Psoas muscle (tissue), 8 donors: ENCODE results near the gene ZNF385C. TPM values are rescaled to one million over a fixed set of nuclear protein-coding genes. Genes with fewer than 3 reads are reported as not detected.
"Not testable (repeated sequence)": the region's sequence is repeated elsewhere in the genome, so short reads cannot be mapped to it uniquely, and the experiment has no call there.

Experiments
- ATAC-seq, 4 donors: fragments of 200-7000 bp; cut with Tn5 transposase; one replicate each; pipeline ENCODE4 v1.9.1; 2020; ENCODE audit warnings: moderate library complexity in 3 of 4, mild to moderate bottlenecking in 2 of 4
- DNase-seq, 2 donors: peaks; one replicate each; pipeline ENCODE4 v3.0.0-alpha.2; 2020
- H3K27ac ChIP-seq: fragments of 200-600 bp; one replicate; pipeline ENCODE4 v1.8.0; 2022
- H3K27me3 ChIP-seq, 3 donors: fragments of 200-600 bp in 1 of 3; one replicate each; pipeline versions ENCODE4 v1.6.1 to v1.8.0; 2013 to 2022; ENCODE audit warnings: low read length in 2 of 3, mild to moderate bottlenecking in 2 of 3, moderate library complexity in 1 of 3; ENCODE audit not compliant: insufficient read depth in 3 of 3
- H3K36me3 ChIP-seq, 2 donors: fragments of 200-600 bp in 1 of 2; one replicate each; pipeline versions ENCODE4 v1.6.1 to v1.8.0; 2013 to 2022; ENCODE audit warnings: low read depth in 1 of 2, mild to moderate bottlenecking in 1 of 2, moderate library complexity in 1 of 2; ENCODE audit not compliant: insufficient read depth in 1 of 2
- H3K4me1 ChIP-seq: fragments of 200-600 bp; one replicate; pipeline ENCODE4 v1.8.0; 2022
- H3K4me3 ChIP-seq: fragments of 200-600 bp; one replicate; pipeline ENCODE4 v1.8.0; 2022; ENCODE audit warnings: mild to moderate bottlenecking
- H3K9me3 ChIP-seq: fragments of 200-600 bp; one replicate; pipeline ENCODE4 v1.8.0; 2022
- WGBS, 3 donors: extraction: QIAGEN DNeasy Blood & Tissue Kit; methylation state at CpG; one replicate each; pipeline versions ENCODE4 v1.1.6 to v1.1.7; 2013; 5-methylcytosine and 5-hydroxymethylcytosine counted together
- intact Hi-C, 2 donors: fragments of 100-400 bp; cut with DNase I; formaldehyde crosslinking; loops; one replicate each; pipeline versions ENCODE4 v1.11.0 to v1.14.2; 2022
- polyA plus RNA-seq, 3 donors: library from polyadenylated mRNA; stranded (reverse); fragments of 200-250 nt; gene quantifications; one replicate each; pipeline ENCODE4 v1.2.3, GENCODE V29; 2013
- total RNA-seq, 4 donors: library from RNA; stranded (reverse); fragmentation: NEBNext Ultra II Directional in 2 of 4; extraction: Animal tissue kit (Norgen Biotek cat#: 25700) in 2 of 4; gene quantifications; one replicate each; pipeline versions ENCODE4 v1.2.1 to v1.2.4, GENCODE V29; 2021 to 2023
- TF ChIP-seq, protein P1 (sequence below): fragments of 200-600 bp; IDR thresholded peaks from one replicate; pipeline ENCODE4 v1.8.0; 2022; ENCODE audit warnings: antibody characterized with exemption
- donor health status: healthy with polysubstance abuse.
- donor health status: DM: no; HTN: no; CAD: no; lungs with moderate emphysema.
- donor health status: Bipolar disorder and iron deficiency.
- donor health status: healthy.
- donor health status: DM: yes; HTN: yes; CAD: no.
- donor health status: DM: no; HTN: no; CAD: no.
- donor health status: DM: no; HTN: no; CAD: no.
- donor health status: DM: yes; HTN: yes; CAD: no.

The ZNF385C gene
- total and polyA plus RNA-seq, 7 donors = 0.22 to 9.2 (median 0.50) TPM

DNA sequence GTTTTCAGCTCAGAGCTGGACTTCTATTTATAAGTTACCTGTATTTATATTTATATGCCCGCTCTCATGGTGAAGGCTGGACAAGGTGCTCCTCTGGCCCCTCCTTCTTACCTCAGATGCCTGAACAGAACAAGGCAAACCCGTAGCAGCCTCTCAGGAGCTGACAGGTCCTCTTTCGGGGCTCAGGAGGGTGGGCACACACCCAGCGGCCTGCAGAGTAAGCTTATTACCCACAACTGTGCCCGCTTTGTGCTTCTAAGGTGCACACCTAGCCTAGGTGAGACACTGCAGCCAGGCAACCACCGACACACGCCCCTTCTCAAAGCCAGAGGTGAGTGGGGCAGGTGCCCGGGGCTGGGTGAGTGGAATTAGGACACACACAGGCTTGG is 73.1 kb downstream of the ZNF385C start:
- WGBS, 3 donors = 63 to 73% (median 66%) methylated on average over 8 of the region's 8 CpGs
- ATAC-seq (peak in 1 of 4 donors; percentile 1), DNase-seq (no peak)
- H3K27me3 ChIP-seq = no peaks in the 10 kb centered on the region
- peaks cover 10 to 30% of the 10 kb centered on the region in 2 donors for H3K36me3 ChIP-seq
- TF ChIP-seq, protein P1, sequence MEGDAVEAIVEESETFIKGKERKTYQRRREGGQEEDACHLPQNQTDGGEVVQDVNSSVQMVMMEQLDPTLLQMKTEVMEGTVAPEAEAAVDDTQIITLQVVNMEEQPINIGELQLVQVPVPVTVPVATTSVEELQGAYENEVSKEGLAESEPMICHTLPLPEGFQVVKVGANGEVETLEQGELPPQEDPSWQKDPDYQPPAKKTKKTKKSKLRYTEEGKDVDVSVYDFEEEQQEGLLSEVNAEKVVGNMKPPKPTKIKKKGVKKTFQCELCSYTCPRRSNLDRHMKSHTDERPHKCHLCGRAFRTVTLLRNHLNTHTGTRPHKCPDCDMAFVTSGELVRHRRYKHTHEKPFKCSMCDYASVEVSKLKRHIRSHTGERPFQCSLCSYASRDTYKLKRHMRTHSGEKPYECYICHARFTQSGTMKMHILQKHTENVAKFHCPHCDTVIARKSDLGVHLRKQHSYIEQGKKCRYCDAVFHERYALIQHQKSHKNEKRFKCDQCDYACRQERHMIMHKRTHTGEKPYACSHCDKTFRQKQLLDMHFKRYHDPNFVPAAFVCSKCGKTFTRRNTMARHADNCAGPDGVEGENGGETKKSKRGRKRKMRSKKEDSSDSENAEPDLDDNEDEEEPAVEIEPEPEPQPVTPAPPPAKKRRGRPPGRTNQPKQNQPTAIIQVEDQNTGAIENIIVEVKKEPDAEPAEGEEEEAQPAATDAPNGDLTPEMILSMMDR = no peak
- intact Hi-C loops = loop anchor here (2.0 to 5.0 kb wide), 4 partner anchors 37 to 90 kb away; partner anchors contain the start of gene ZNF385C (in 1 of the 2)
- peak overlapping the region; percentile 65 for H3K27ac ChIP-seq
- H3K4me3 ChIP-seq = no peak overlapping the region
- H3K4me1 ChIP-seq = peaks cover 27% of the 10 kb centered on the region
- no peaks in the 10 kb centered on the region for H3K9me3 ChIP-seq

DNA sequence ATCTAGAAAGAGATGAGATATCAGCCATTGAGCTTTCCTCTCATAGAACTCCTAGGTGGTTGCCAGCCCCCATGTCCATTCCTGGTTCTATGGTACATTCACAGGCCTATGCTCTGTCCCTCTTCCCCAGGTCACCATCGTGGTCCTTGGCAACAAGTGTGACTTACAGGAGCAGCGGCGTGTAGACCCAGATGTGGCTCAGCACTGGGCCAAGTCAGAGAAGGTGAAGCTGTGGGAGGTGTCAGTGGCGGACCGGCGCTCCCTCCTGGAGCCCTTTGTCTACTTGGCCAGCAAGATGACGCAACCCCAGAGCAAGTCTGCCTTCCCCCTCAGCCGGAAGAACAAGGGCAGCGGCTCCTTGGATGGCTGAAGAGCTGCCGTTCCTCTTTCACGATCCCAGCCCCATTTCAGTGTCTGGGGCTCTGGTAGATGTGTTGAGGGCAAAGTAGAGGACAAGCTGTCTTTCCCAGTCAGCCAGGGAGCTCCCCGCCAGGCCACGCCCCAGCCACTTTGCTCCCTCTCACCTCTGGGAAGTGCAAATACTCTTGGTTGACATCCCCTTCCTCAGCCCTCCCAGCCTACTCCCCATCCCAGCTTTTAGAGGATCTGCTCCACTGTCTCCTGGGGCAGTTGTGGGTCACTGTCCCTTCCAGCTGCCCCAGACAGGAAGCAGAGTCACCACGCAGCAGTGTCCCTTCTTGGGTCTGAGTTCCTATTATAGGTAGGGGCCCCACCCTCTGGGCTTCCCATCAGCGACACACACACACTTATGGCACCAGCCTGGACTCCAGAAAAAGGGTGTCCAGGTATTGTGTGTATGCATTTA is 74.5 kb downstream of the ZNF385C start:
- DNase-seq (peak in 1 of 2 donors; percentile 30), ATAC-seq (no peak)
- H3K27me3 ChIP-seq = no peaks in the 10 kb centered on the region
- H3K27ac ChIP-seq = peak overlapping the region; percentile 65
- peaks cover 27% of the 10 kb centered on the region for H3K4me1 ChIP-seq
- H3K36me3 ChIP-seq = peaks cover 10 to 30% of the 10 kb centered on the region in 2 donors
- 71 to 76% (median 75%) methylated on average over 15 of the region's 15 CpGs for WGBS, 3 donors
- intact Hi-C loops = loop anchor here (1.0 to 2.0 kb wide), 3 partner anchors 77 to 93 kb away; no protein-coding TSS in a partner anchor
- TF ChIP-seq, protein P1 = no peak
- no peaks in the 10 kb centered on the region for H3K9me3 ChIP-seq
- H3K4me3 ChIP-seq = no peak overlapping the region

DNA sequence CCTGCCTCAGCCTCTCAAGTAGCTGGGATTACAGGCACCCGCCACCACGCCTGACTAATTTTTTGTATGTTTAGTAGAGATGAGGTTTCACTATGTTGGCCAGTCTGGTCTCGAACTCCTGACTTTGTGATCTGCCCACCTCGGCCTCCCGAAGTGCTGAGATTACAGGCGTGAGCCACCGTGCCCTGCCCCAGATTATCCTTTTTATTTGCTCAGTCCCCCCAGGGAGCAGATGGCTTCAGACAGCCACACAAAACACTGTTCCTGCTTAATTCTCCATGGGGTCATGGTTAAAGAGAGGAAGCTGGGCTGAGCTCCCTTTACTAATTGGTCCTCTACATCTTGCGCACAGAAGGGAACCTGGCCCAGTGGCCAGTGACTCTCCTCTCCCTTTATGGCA is 77.4 kb downstream of the ZNF385C start:
- H3K27me3 ChIP-seq, ATAC-seq, DNase-seq, H3K9me3 ChIP-seq: not testable (repeated sequence)
- intact Hi-C loops = loop anchor here in 1 of 2 donors (1.0 kb wide), 1 partner anchor 96 kb away; no protein-coding TSS in a partner anchor
- peaks cover 41% of the 10 kb centered on the region for H3K4me1 ChIP-seq
- peaks cover 10 to 30% of the 10 kb centered on the region in 2 donors for H3K36me3 ChIP-seq
- 52 to 63% (median 53%) methylated on average over 8 of the region's 8 CpGs for WGBS, 3 donors
- H3K27ac ChIP-seq = peak overlapping the region; percentile 94
- H3K4me3 ChIP-seq = peak overlapping the region; percentile 94

DNA sequence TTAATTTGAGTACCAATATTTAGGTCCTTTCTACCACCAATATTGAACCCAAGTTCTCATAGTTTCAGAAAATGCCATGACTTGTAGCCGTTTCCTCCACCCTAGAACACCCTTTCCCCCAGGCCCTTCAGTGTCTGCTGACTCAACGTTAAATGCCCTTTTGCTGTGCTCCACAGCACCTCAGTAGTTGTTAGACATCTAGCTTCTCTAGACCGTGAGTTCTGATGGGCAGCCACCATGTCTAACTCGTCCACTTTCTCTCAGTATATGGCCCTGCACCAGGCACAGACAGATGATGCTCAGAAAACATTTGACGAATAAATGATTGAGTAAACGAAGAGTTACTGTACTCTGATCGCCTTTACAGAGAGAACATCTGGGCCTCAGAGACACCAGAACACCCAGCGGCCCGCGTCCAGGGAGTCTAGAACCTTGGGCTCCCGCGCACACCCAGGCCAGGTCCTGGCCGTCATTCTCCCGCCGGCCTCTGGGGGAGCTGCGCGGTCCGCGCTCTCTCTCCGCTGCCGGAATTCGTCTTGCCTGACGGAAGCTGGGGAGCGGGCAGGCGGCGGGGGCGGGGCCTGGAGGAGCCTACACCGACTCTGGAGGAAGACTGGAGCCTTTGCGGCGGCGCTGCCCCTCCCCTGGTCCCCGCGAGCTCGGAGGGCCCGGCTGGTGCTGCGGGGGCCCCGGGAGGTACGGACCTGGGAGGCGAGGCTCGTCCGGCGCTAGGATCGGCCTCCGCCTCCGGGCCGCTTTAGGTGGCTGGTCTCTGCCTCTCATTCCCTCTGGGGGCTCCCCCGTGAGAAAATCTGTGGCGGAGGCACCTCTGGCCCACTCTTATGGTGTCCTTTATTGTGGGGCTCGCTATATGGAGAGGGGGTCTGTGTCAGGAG is 78.5 kb downstream of the ZNF385C start, which contains the start of gene NKIRAS2:
TSS of gene NKIRAS2 (plus strand) at position 582 of the 896 bp plus-strand sequence. CDS start 1,488 bp downstream, outside the sequence.
- H3K36me3 ChIP-seq = peaks cover 10 to 30% of the 10 kb centered on the region in 2 donors
- peaks cover 37% of the 10 kb centered on the region for H3K4me1 ChIP-seq
- intact Hi-C loops = loop anchor here in 1 of 2 donors (5.0 kb wide), 1 partner anchor 52 kb away; the partner anchor contains the start of gene CNP
- peak; percentile 77 to 83 (median 81) for ATAC-seq
- H3K27me3 ChIP-seq = no peaks in the 10 kb centered on the region
- 6 to 9% (median 7%) methylated on average over 41 to 49 of the region's 49 CpGs for WGBS, 3 donors
- H3K9me3 ChIP-seq = no peaks in the 10 kb centered on the region
- H3K4me3 ChIP-seq = peak within 1 kb of the TSS; percentile 94
- H3K27ac ChIP-seq = peak within 1 kb of the TSS; percentile 94
- DNase-seq = peak; percentile 94 to 97
- TF ChIP-seq, protein P1 = peak; percentile 93
